OCI-LY7 (cell line): ENCODE results near the gene MPHOSPH8. TPM values are rescaled to one million over a fixed set of nuclear protein-coding genes. Genes with fewer than 3 reads are reported as not detected.

Source experiments
- BruUV-seq: library from RNA; stranded (reverse); fragments of 400-500 nt; replicated peaks from 2 replicates; lab custom pipeline; 2021; lab: Mats Ljungman, UMichigan
- CTCF ChIA-PET: fragments of 300-600 bp; sonication (Branson Sonifier 250); formaldehyde crosslinking; loops from one replicate; lab custom pipeline; 2022; ENCODE audit warnings: antibody characterized with exemption; ENCODE audit not compliant: unreplicated experiment; lab: Charles Lee
- POLR2A ChIA-PET: fragments of 300-600 bp; sonication (Branson Sonifier 250); formaldehyde crosslinking; loops from one replicate; lab custom pipeline; 2022; ENCODE audit warnings: antibody characterized with exemption; lab: Charles Lee
- DNase-seq: peaks from one replicate; pipeline ENCODE4 v3.0.0-alpha.2; 2015; ENCODE audit warnings: low spot score
- H2AFZ ChIP-seq: fragments of 200-600 bp; sonication (generic), shearing (Covaris generic); 2 replicates; pipeline ENCODE4 v1.6.1; 2014; ENCODE audit warnings: mild to moderate bottlenecking, antibody characterized with exemption, low read length, moderate library complexity
- H3K27ac ChIP-seq: fragments of 200-600 bp; sonication (generic); 2 replicates; pipeline ENCODE4 v1.5.1; 2014; ENCODE audit warnings: mixed run types, low read depth, mild to moderate bottlenecking, moderate library complexity, low read length, inconsistent platforms; ENCODE audit not compliant: poor library complexity, severe bottlenecking
- H3K36me3 ChIP-seq: fragments of 200-600 bp; sonication (generic); 2 replicates; pipeline ENCODE4 v1.6.1; 2014; ENCODE audit warnings: mild to moderate bottlenecking, antibody characterized with exemption, low read length, moderate library complexity, mixed read lengths; ENCODE audit not compliant: insufficient read depth
- H3K4me1 ChIP-seq: fragments of 200-600 bp; sonication (generic); 2 replicates; pipeline ENCODE4 v1.5.1; 2014; ENCODE audit warnings: mild to moderate bottlenecking, low read length; ENCODE audit not compliant: insufficient read depth, poor library complexity, severe bottlenecking
- H3K4me2 ChIP-seq: fragments of 200-600 bp; sonication (generic); 2 replicates; pipeline ENCODE4 v1.6.1; 2014; ENCODE audit warnings: mild to moderate bottlenecking, low read length
- H3K4me3 ChIP-seq: fragments of 200-600 bp; sonication (generic); 2 replicates; pipeline ENCODE4 v1.5.1; 2014; ENCODE audit warnings: mild to moderate bottlenecking, low read depth, low read length; ENCODE audit not compliant: poor library complexity, severe bottlenecking
- H3K79me2 ChIP-seq: fragments of 200-600 bp; sonication (generic); 2 replicates; pipeline ENCODE4 v1.6.1; 2016; ENCODE audit warnings: low read depth, mild to moderate bottlenecking, low read length, moderate library complexity, mixed read lengths; ENCODE audit not compliant: insufficient read depth
- H3K9me2 ChIP-seq: fragments of 200-600 bp; sonication (generic); 2 replicates; pipeline ENCODE4 v1.6.1; 2016; ENCODE audit warnings: mild to moderate bottlenecking, low read length, mixed read lengths; ENCODE audit not compliant: insufficient read depth
- H3K9me3 ChIP-seq: fragments of 200-600 bp; sonication (generic); 2 replicates; pipeline ENCODE4 v1.6.1; 2014; ENCODE audit warnings: mild to moderate bottlenecking, mixed run types, low read length, mixed read lengths
- H4K20me1 ChIP-seq: fragments of 200-600 bp; sonication (generic); 2 replicates; pipeline ENCODE4 v1.6.1; 2014; ENCODE audit warnings: mild to moderate bottlenecking, antibody characterized with exemption, low read length, moderate library complexity, mixed read lengths; ENCODE audit not compliant: insufficient read depth
- EZH2phosphoT487 ChIP-seq: fragments of 200-600 bp; sonication (generic); IDR thresholded peaks from 2 replicates; pipeline ENCODE4 v1.6.1; 2018; ENCODE audit warnings: low read depth, borderline replicate concordance, mild to moderate bottlenecking, mixed run types, antibody characterized with exemption, low read length, moderate library complexity, mixed read lengths
- intact Hi-C: fragments of 100-400 bp; cut with micrococcal nuclease; formaldehyde crosslinking; loops from one replicate; pipeline ENCODE4 v1.10.0; 2022; ENCODE audit not compliant: unreplicated experiment
- total RNA-seq, 2 experiments: library from RNA; depleted of rRNA in 1 of 2; stranded (reverse); fragments of >200 nt in 1 of 2; shearing (Covaris generic) in 1 of 2; gene quantifications; 2 replicates each; pipeline ENCODE4 v1.2.3, GENCODE V29; 2014 to 2022
- TF ChIP-seq, protein P1 (sequence below): fragments of 200-600 bp; sonication (generic); conservative IDR thresholded peaks from 2 replicates; pipeline ENCODE4 v1.5.1; 2014; ENCODE audit warnings: mild to moderate bottlenecking, antibody characterized with exemption, low read length, moderate library complexity, mixed read lengths

The MPHOSPH8 gene
- total RNA-seq, 2 experiments from 2014 or later = 12.8 to 31.1 TPM

DNA sequence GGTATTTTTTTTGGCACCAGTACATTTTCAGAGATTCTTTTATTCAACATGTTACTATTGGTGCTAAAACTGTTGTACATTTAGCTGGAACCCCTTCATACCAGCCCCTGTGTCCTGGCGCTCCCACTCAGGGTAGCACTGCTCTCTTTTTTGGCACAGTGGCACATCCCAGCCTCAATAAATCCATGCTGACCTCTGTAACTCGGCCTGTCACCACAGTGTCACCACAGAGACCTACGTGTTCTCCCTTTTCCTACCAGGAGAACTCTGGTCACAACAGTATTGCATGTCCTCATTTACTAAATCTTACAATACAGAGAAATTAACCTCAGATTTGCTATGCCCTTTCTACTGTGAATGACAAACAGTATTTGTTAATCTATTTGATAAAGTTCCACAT lies 10.2 kb downstream of the MPHOSPH8 start:
- H3K4me1 ChIP-seq = no peaks in the 10 kb centered on the region
- ChIA-PET POLR2A (no interaction called here), CTCF (no interaction called here)
- H4K20me1 ChIP-seq = no peaks in the 10 kb centered on the region
- peaks cover 13% of the 10 kb centered on the region for H3K79me2 ChIP-seq
- no peak overlapping the region for H3K4me3 ChIP-seq
- no TSS peak for BruUV-seq
- no peaks in the 10 kb centered on the region for H3K9me3 ChIP-seq
- H3K27ac ChIP-seq = no peak overlapping the region
- H3K9me2 ChIP-seq = no peaks in the 10 kb centered on the region
- DNase-seq = no peak
- no peak overlapping the region for H2AFZ ChIP-seq
- peaks cover 51% of the 10 kb centered on the region for H3K36me3 ChIP-seq
- H3K4me2 ChIP-seq = no peak overlapping the region
- TF ChIP-seq EZH2phosphoT487 = no peak
- TF ChIP-seq, protein P1, sequence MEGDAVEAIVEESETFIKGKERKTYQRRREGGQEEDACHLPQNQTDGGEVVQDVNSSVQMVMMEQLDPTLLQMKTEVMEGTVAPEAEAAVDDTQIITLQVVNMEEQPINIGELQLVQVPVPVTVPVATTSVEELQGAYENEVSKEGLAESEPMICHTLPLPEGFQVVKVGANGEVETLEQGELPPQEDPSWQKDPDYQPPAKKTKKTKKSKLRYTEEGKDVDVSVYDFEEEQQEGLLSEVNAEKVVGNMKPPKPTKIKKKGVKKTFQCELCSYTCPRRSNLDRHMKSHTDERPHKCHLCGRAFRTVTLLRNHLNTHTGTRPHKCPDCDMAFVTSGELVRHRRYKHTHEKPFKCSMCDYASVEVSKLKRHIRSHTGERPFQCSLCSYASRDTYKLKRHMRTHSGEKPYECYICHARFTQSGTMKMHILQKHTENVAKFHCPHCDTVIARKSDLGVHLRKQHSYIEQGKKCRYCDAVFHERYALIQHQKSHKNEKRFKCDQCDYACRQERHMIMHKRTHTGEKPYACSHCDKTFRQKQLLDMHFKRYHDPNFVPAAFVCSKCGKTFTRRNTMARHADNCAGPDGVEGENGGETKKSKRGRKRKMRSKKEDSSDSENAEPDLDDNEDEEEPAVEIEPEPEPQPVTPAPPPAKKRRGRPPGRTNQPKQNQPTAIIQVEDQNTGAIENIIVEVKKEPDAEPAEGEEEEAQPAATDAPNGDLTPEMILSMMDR = no peak
- intact Hi-C loops = no loop called here

DNA sequence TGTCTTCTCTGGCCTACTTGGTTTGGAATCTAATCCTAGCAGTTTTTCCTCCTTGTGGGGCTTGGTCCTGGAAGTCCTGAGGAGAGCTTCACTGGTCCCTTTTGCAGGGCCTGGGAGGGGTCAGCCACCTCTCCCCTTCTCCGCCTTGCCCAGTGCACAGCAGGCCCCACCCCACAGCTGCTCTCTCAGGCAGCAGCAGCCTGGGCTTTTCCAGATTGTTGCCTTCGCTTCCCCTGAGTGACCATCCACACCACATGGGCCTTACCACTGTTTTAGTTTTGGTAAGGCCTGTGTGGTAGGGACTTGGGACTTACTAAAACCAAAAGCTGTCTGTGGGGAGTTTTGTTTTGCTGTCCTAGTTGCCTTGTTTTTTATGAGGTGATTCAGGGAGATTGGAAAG lies 11.5 kb downstream of the MPHOSPH8 start:
- intact Hi-C loops = no loop called here
- CTCF ChIA-PET = no interaction called here
- peaks cover 10% of the 10 kb centered on the region for H3K79me2 ChIP-seq
- no peaks in the 10 kb centered on the region for H3K9me3 ChIP-seq
- no peak for TF ChIP-seq EZH2phosphoT487
- no peak overlapping the region for H3K4me3 ChIP-seq
- H3K9me2 ChIP-seq = no peaks in the 10 kb centered on the region
- H3K27ac ChIP-seq = no peak overlapping the region
- H3K4me1 ChIP-seq = no peaks in the 10 kb centered on the region
- H4K20me1 ChIP-seq = no peaks in the 10 kb centered on the region
- no peak overlapping the region for H2AFZ ChIP-seq
- POLR2A ChIA-PET = no interaction called here
- peaks cover 63% of the 10 kb centered on the region for H3K36me3 ChIP-seq
- no TSS peak for BruUV-seq
- no peak for DNase-seq
- no peak overlapping the region for H3K4me2 ChIP-seq

GRCh38 chr13:19646063-19646462 lies 12.6 kb downstream of the MPHOSPH8 start:
- Histone ChIP-seq H3K9me2 (no peaks in the 10 kb centered on the region), H2AFZ (no peak overlapping the region), H3K4me3 (no peak overlapping the region), H4K20me1 (no peaks in the 10 kb centered on the region), H3K36me3 (peaks cover 72% of the 10 kb centered on the region), H3K79me2 (no peaks in the 10 kb centered on the region), H3K9me3 (no peaks in the 10 kb centered on the region), H3K4me2 (no peak overlapping the region), H3K27ac (no peak overlapping the region), H3K4me1 (no peaks in the 10 kb centered on the region)
- no peak for DNase-seq
- intact Hi-C loops = no loop called here
- ChIA-PET POLR2A (interaction anchor here (0.6 kb wide), 1 partner anchor 473 kb away, joined by 6 read pairs; no protein-coding TSS in a partner anchor), CTCF (no interaction called here)
- no TSS peak for BruUV-seq
- TF ChIP-seq, protein P1 = no peak
- no peak for TF ChIP-seq EZH2phosphoT487
